Measurements from ENCODE around the gene CD207. TPM values are rescaled to one million over a fixed set of nuclear protein-coding genes. Genes with fewer than 3 reads are reported as not detected.

The CD207 gene
- polyA plus RNA-seq, 3 donors, result 0.05 TPM; not detected in 2

- Mint-ChIP-seq H3K36me3 (peaks cover 7 to 9% of the 10 kb centered on the region in 2 donors), H3K9me3 (peaks cover 7 to 20% (median 17%) of the 10 kb centered on the region in 7 donors), H3K27me3 (ENCODE audit: low read depth in 3 of 3) (peaks cover 4 to 8% (median 4%) of the 10 kb centered on the region in 3 donors), H3K4me1 (peaks cover 53% of the 10 kb centered on the region), H3K27ac (peak overlapping the region; percentile 51 to 91 (median 84)), H3K4me3 (peak overlapping the region in 1 of 2 donors; percentile 32)
- H3K4me2 ChIP-seq (replicated peaks; ENCODE audit: extremely low read depth, low read length, poor library complexity, severe bottlenecking), result peak overlapping the region; percentile 14
- H3K9me3 ChIP-seq (replicated peaks in 1 of 2; ENCODE audit: control insufficient read depth in 1 of 2, insufficient read depth in 1 of 2, low read length in 2 of 2), result peaks cover 0 to 5% of the 10 kb centered on the region in 2 donors
- WGBS (ENCODE audit: insufficient coverage), result 29% methylated on average over 1 of the region's 2 CpGs
- peaks cover 56 to 67% of the 10 kb centered on the region in 2 donors for H3K4me1 ChIP-seq (ENCODE audit: control insufficient read depth in 1 of 2, insufficient read depth in 2 of 2, low read length in 2 of 2)
- no peaks in the 10 kb centered on the region for H3K27me3 ChIP-seq (ENCODE audit: control insufficient read depth in 2 of 2, insufficient read depth in 2 of 2, low read length in 2 of 2)
- H4K20me1 ChIP-seq (ENCODE audit: insufficient read depth, low read length), result no peaks in the 10 kb centered on the region
- TF ChIP-seq CTCF (IDR thresholded peaks at IDR 0.05), result no peak
- H3K4me3 ChIP-seq (replicated peaks in 1 of 3; ENCODE audit: low read depth in 2 of 3, low read length in 3 of 3), result peak overlapping the region in 1 of 3 experiments; percentile 1
- DNase-seq, result peak in 2 of 3 donors; percentile 7 to 9
- no peak overlapping the region for H3K9ac ChIP-seq (ENCODE audit: insufficient read depth, low read length, poor library complexity, severe bottlenecking)
- intact Hi-C loops (cut with micrococcal nuclease), result no loop called here
- peak overlapping the region; percentile 63 to 76 for H3K27ac ChIP-seq (ENCODE audit: low read depth in 1 of 2, low read length in 2 of 2)
- peak overlapping the region; percentile 9 for H2AFZ ChIP-seq (ENCODE audit: insufficient read depth, low read depth, low read length, poor library complexity, severe bottlenecking)
- no peaks in the 10 kb centered on the region for H3K79me2 ChIP-seq (ENCODE audit: insufficient read depth, low read length)
- H3K36me3 ChIP-seq (replicated peaks in 1 of 2; ENCODE audit: control insufficient read depth in 1 of 2, insufficient read depth in 2 of 2, low read length in 2 of 2), result no peaks in the 10 kb centered on the region
Measured at GRCh38 chr2:70797506-70797905, 38.1 kb downstream of the CD207 start.

GRCh38 chr2:70796262-70796661 is 39.4 kb downstream of the CD207 start:
- intact Hi-C loops (cut with micrococcal nuclease), result no loop called here
- no peak for DNase-seq
- Histone ChIP-seq H3K36me3 (replicated peaks in 1 of 2; ENCODE audit: control insufficient read depth in 1 of 2, insufficient read depth in 2 of 2, low read length in 2 of 2) (no peaks in the 10 kb centered on the region), H2AFZ (ENCODE audit: insufficient read depth, low read depth, low read length, poor library complexity, severe bottlenecking) (no peak overlapping the region), H3K9ac (ENCODE audit: insufficient read depth, low read length, poor library complexity, severe bottlenecking) (no peak overlapping the region), H4K20me1 (ENCODE audit: insufficient read depth, low read length) (no peaks in the 10 kb centered on the region), H3K4me3 (replicated peaks in 1 of 3; ENCODE audit: low read depth in 2 of 3, low read length in 3 of 3) (no peak overlapping the region), H3K27ac (ENCODE audit: low read depth in 1 of 2, low read length in 2 of 2) (no peak overlapping the region), H3K79me2 (ENCODE audit: insufficient read depth, low read length) (no peaks in the 10 kb centered on the region), H3K27me3 (ENCODE audit: control insufficient read depth in 2 of 2, insufficient read depth in 2 of 2, low read length in 2 of 2) (peaks cover 2 to 3% of the 10 kb centered on the region in 2 donors), H3K9me3 (replicated peaks in 1 of 2; ENCODE audit: control insufficient read depth in 1 of 2, insufficient read depth in 1 of 2, low read length in 2 of 2) (peaks cover 0 to 5% of the 10 kb centered on the region in 2 donors), H3K4me2 (replicated peaks; ENCODE audit: extremely low read depth, low read length, poor library complexity, severe bottlenecking) (no peak overlapping the region), H3K4me1 (ENCODE audit: control insufficient read depth in 1 of 2, insufficient read depth in 2 of 2, low read length in 2 of 2) (peaks cover 67 to 80% of the 10 kb centered on the region in 2 donors)
- peaks cover 63% of the 10 kb centered on the region for H3K4me1 Mint-ChIP-seq
- H3K9me3 Mint-ChIP-seq, result peaks cover 7 to 20% (median 17%) of the 10 kb centered on the region in 7 donors
- H3K4me3 Mint-ChIP-seq, result no peak overlapping the region
- WGBS (ENCODE audit: insufficient coverage), result 90% methylated on average over 1 of the region's 1 CpG
- H3K27ac Mint-ChIP-seq, result no peak overlapping the region
- H3K36me3 Mint-ChIP-seq, result peaks cover 14 to 17% of the 10 kb centered on the region in 2 donors
- peaks cover 4 to 13% (median 8%) of the 10 kb centered on the region in 3 donors for H3K27me3 Mint-ChIP-seq (ENCODE audit: low read depth in 3 of 3)
- no peak for TF ChIP-seq CTCF (IDR thresholded peaks at IDR 0.05)
